Testis (tissue), 3 donors: ENCODE results near the gene MAJIN. TPM values are rescaled to one million over a fixed set of nuclear protein-coding genes. Genes with fewer than 3 reads are reported as not detected.
"Not testable (repeated sequence)": the region's sequence is repeated elsewhere in the genome, so short reads cannot be mapped to it uniquely, and the experiment has no call there.

Source experiments
- DNase-seq: peaks from one replicate; pipeline ENCODE4 v3.0.0-alpha.2; 2019
- H3K27ac ChIP-seq, 2 donors: fragments of 200-600 bp; sonication (generic); one replicate each; pipeline ENCODE4 v1.5.1; 2019
- H3K27me3 ChIP-seq: fragments of 200-600 bp; sonication (generic); one replicate; pipeline ENCODE4 v1.5.1; 2019
- H3K36me3 ChIP-seq: fragments of 200-600 bp; sonication (generic); one replicate; pipeline ENCODE4 v1.5.1; 2017; ENCODE audit warnings: low read depth; ENCODE audit errors: missing control alignments
- H3K4me1 ChIP-seq: fragments of 200-600 bp; sonication (generic); one replicate; pipeline ENCODE4 v1.5.1; 2019
- H3K4me3 ChIP-seq, 2 donors: fragments of 200-600 bp; sonication (generic); one replicate each; pipeline ENCODE4 v1.5.1; 2017 to 2019
- H3K9me3 ChIP-seq: fragments of 200-600 bp; sonication (generic); one replicate; pipeline ENCODE4 v1.5.1; 2017
- POLR2A ChIP-seq: fragments of 450-650 bp; IDR thresholded peaks from one replicate; pipeline ENCODE4 v1.6.1; 2017; ENCODE audit warnings: antibody characterized with exemption, mild to moderate bottlenecking, moderate library complexity
- WGBS, 2 donors: methylation state at CpG; one replicate each; pipeline ENCODE4 v1.1.5; 2018; 5-methylcytosine and 5-hydroxymethylcytosine counted together
- intact Hi-C: fragments of 100-400 bp; cut with DNase I; formaldehyde crosslinking; loops from one replicate; pipeline ENCODE4 v1.15.1; 2023; ENCODE audit warnings: low total_unique reads
- polyA plus RNA-seq: library from polyadenylated mRNA; stranded (reverse); fragments of 350-450 nt; fragmentation: Illumina TruSeq; extraction: RNeasy Lipid Tissue Mini Kit (QIAGEN cat#74804); gene quantifications from one replicate; pipeline ENCODE4 v1.2.3, GENCODE V29; 2014; ENCODE audit warnings: low read depth, low replicate concordance; ENCODE audit not compliant: insufficient read depth
- total RNA-seq, 2 donors: library from RNA; depleted of rRNA; stranded (reverse); fragments of >200 nt; gene quantifications; one replicate each; pipeline ENCODE4 v1.2.3, GENCODE V29; 2016
- TF ChIP-seq, protein P1 (sequence below), 3 experiments: fragments of 450-650 bp in 2 of 3; fragments of 200-600 bp in 1 of 3; sonication (generic) in 1 of 3; IDR thresholded peaks; one replicate each; pipeline ENCODE4 v1.5.1; 2016 to 2019; ENCODE audit warnings: antibody characterized with exemption in 3 of 3, mild to moderate bottlenecking in 2 of 3, moderate library complexity in 1 of 3

Gene MAJIN
- total and polyA plus RNA-seq, 3 donors from 2014 or later, result 14.4 to 36.4 (median 34.8) TPM

DNA sequence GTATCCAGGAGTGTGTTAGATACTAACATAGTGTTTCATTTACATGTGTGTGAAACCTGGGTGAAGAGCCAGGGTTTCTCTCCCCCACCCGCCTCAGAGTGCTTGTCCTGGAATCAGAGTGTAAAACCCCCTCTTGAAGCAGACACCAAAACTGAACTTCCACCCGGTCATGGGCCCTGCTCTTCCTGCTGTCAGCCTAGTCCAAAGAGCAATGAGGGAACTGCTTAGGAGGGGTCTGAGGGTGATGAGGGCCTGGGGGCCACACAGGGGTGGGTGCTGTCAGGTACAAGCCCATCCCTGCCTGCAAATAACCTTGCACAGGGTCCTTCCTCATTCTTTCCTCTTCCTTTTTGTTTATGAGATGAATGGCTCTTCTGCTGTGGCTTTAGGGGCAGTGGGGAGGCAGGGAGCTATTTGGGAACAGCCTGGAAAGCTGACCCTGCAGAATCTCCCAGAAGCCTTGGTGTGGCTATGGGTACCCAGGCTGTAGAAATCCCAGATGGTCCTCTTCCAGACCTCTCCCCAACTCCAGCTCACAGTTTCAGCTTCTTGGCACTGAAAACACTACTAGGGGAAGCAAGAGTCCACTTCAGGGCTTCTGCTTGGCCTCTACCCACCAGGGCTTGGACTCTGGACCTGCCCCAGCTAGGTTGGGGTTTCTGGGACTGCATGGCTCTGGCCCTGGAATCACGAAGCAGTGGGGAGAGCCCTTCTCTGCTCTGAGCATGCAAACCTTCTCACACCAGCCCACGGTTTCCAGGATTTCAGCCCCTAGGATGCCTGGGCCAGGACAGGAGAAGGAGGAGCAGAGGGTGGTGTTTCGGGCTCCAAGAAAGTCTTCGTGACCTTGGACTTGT, 16.3 kb upstream of the MAJIN start:
- Histone ChIP-seq H3K36me3 (no peaks in the 10 kb centered on the region), H3K27me3 (no peaks in the 10 kb centered on the region), H3K4me3 (no peak overlapping the region), H3K4me1 (no peaks in the 10 kb centered on the region), H3K9me3 (no peaks in the 10 kb centered on the region), H3K27ac (no peak overlapping the region)
- no peak for TF ChIP-seq POLR2A
- TF ChIP-seq, protein P1, sequence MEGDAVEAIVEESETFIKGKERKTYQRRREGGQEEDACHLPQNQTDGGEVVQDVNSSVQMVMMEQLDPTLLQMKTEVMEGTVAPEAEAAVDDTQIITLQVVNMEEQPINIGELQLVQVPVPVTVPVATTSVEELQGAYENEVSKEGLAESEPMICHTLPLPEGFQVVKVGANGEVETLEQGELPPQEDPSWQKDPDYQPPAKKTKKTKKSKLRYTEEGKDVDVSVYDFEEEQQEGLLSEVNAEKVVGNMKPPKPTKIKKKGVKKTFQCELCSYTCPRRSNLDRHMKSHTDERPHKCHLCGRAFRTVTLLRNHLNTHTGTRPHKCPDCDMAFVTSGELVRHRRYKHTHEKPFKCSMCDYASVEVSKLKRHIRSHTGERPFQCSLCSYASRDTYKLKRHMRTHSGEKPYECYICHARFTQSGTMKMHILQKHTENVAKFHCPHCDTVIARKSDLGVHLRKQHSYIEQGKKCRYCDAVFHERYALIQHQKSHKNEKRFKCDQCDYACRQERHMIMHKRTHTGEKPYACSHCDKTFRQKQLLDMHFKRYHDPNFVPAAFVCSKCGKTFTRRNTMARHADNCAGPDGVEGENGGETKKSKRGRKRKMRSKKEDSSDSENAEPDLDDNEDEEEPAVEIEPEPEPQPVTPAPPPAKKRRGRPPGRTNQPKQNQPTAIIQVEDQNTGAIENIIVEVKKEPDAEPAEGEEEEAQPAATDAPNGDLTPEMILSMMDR (IDR thresholded peaks at IDR 0.05), result no peak
- no peak for DNase-seq
- intact Hi-C loops, result no loop called here
- 88 to 93% methylated on average over 5 to 6 of the region's 6 CpGs for WGBS, 2 donors

DNA sequence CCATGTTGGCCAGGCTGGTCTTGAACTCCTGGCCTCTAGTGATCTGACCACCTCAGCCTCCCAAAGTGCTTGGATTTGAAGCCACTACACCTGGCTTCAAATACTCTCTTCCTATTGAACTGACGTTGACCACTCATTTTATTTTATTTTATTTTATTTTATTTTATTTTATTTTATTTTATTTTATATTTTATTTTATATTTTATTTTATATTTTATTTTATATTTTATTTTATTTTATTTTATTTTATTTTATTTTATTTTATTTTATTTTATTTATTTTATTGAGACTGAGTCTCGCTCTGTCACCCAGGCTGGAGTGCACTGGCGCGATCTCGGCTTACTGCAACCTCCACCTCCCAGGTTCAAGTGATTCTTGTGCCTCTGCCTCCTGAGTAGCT, 11.4 kb upstream of the MAJIN start:
- 89 to 93% methylated on average over 5 of the region's 5 CpGs for WGBS, 2 donors
- H3K4me1 ChIP-seq, H3K4me3 ChIP-seq, H3K27ac ChIP-seq, H3K36me3 ChIP-seq, DNase-seq, intact Hi-C loops, H3K27me3 ChIP-seq, H3K9me3 ChIP-seq: not testable (repeated sequence)

DNA sequence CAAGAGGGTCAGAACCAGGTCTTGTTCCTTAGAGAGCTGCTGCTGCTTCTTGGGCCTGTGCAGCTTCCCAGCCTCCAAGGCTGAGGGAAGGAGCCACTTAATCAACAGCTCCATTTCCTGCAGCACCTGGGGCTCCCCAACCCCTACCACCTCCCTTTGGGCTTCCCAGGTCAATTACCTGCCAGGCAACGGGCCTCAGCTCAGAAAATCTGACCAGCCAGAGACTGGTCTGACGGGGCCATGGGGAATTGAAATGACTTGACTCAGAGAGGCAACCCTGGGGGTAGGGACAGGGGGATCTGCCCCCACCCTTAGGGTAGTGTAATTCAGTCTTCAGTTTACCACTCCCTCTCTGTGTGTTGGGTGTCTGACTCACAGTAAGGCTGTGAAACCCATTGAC, 4.7 kb upstream of the MAJIN start:
- no peak overlapping the region for H3K4me3 ChIP-seq
- no peaks in the 10 kb centered on the region for H3K36me3 ChIP-seq
- no peaks in the 10 kb centered on the region for H3K27me3 ChIP-seq
- no peak for DNase-seq
- 76 to 80% methylated on average over 1 to 2 of the region's 2 CpGs for WGBS, 2 donors
- no peaks in the 10 kb centered on the region for H3K9me3 ChIP-seq
- no peak overlapping the region for H3K27ac ChIP-seq
- H3K4me1 ChIP-seq, result no peaks in the 10 kb centered on the region
- intact Hi-C loops, result no loop called here
- TF ChIP-seq POLR2A, result no peak
- TF ChIP-seq, protein P1 (IDR thresholded peaks at IDR 0.05), result no peak

DNA sequence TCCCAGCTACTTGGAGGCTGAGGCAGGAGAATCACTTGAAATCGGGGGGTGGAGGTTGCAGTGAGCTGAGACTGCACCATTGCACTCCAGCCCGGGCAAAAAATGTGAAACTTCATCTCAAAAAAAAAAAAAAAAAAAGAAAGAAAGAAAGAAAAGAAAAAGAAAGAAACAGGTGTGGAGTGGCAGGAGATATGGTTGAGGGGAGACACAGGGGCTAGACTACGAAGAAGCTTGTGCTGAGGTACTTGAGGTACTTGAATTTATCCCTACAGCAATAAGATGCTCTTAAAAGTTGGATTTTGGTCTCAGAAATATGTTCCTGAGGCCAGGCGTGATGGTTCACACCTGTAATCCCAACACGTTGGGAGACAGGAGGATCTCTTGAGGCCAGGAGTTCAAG, 2.2 kb upstream of the MAJIN start:
- intact Hi-C loops, result no loop called here
- Histone ChIP-seq H3K9me3 (no peaks in the 10 kb centered on the region), H3K4me3 (no peak overlapping the region), H3K27ac (no peak overlapping the region), H3K36me3 (no peaks in the 10 kb centered on the region), H3K27me3 (no peaks in the 10 kb centered on the region), H3K4me1 (no peaks in the 10 kb centered on the region)
- 79 to 80% methylated on average over 5 of the region's 5 CpGs for WGBS, 2 donors
- TF ChIP-seq, protein P1 (IDR thresholded peaks at IDR 0.05), result no peak
- no peak for TF ChIP-seq POLR2A
- no peak for DNase-seq

DNA sequence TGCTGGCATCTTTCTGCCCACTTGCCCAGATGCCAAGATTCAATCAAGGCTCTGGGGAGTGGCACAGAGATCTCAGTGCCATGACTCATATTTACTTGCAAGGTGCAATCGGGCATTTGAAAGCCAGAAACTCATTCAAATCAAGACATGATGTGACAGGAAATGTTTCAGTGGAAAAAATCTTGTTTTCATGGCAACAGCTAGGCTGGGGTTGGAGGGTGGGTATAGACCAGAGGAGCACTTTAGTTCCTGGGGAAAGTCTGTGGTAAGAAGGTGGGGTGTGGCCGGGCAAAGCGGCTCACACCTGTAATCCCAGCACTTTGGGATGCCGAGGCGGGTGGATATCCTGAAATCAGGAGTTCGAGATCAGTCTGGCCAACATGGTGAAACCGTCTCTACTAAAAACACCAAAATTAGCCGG, 1.2 kb downstream of the MAJIN start:
- H3K27me3 ChIP-seq, result no peaks in the 10 kb centered on the region
- no peaks in the 10 kb centered on the region for H3K36me3 ChIP-seq
- 69 to 72% methylated on average over 8 of the region's 8 CpGs for WGBS, 2 donors
- no peaks in the 10 kb centered on the region for H3K9me3 ChIP-seq
- no peaks in the 10 kb centered on the region for H3K4me1 ChIP-seq
- H3K27ac ChIP-seq, result no peak overlapping the region
- TF ChIP-seq, protein P1 (IDR thresholded peaks at IDR 0.05), result no peak
- no peak for TF ChIP-seq POLR2A
- DNase-seq, result no peak
- H3K4me3 ChIP-seq, result no peak overlapping the region
- intact Hi-C loops, result no loop called here
